CD4-positive, alpha-beta memory T cell (primary cell): ENCODE data around the gene FMN2. TPM values are rescaled to one million over a fixed set of nuclear protein-coding genes. Genes with fewer than 3 reads are reported as not detected.

ENCODE experiments used
- CTCF ChIA-PET: fragments of 350-600 bp; sonication (Branson Sonifier 250); formaldehyde crosslinking; loops from one replicate; lab custom pipeline; 2021; ENCODE audit warnings: inconsistent platforms; ENCODE audit not compliant: partially characterized antibody; lab: Charles Lee
- POLR2A ChIA-PET: fragments of 350-600 bp; sonication (Branson Sonifier 250); formaldehyde crosslinking; loops from one replicate; lab custom pipeline; 2021; ENCODE audit not compliant: partially characterized antibody; lab: Charles Lee
- DNase-seq, 5 donors: peaks; one replicate each; pipeline versions ENCODE4 v3.0.0 to v3.0.0-alpha.2; 2020 to 2022; ENCODE audit warnings: mixed read lengths in 1 of 5
- H3K27ac ChIP-seq: one replicate; pipeline ENCODE4 v1.7.0; 2013; ENCODE audit warnings: low read depth, low read length
- H3K27me3 ChIP-seq: 2 replicates; pipeline ENCODE4 v1.7.0; 2013; ENCODE audit warnings: mild to moderate bottlenecking, low read length, moderate library complexity; ENCODE audit not compliant: insufficient read depth
- H3K36me3 ChIP-seq: 2 replicates; pipeline ENCODE4 v1.7.0; 2013; ENCODE audit warnings: mild to moderate bottlenecking, low read length, moderate library complexity; ENCODE audit not compliant: insufficient read depth
- H3K4me1 ChIP-seq: 2 replicates; pipeline ENCODE4 v1.7.0; 2013; ENCODE audit warnings: mild to moderate bottlenecking, low read length, moderate library complexity; ENCODE audit not compliant: insufficient read depth
- H3K4me3 ChIP-seq, 2 donors: one replicate each; pipeline ENCODE4 v1.7.0; 2013; ENCODE audit warnings: low read length in 2 of 2, mild to moderate bottlenecking in 1 of 2
- H3K9me3 ChIP-seq, 2 donors: one replicate each; pipeline ENCODE4 v1.7.0; 2013; ENCODE audit warnings: low read length in 2 of 2, control low read depth in 1 of 2; ENCODE audit not compliant: control insufficient read depth in 1 of 2
- H3K27ac Mint-ChIP-seq, 7 donors: one replicate each; pipeline ENCODE4 v1.8.0; 2020 to 2021; ENCODE audit warnings: mixed read lengths in 7 of 7, mild to moderate bottlenecking in 6 of 7, inconsistent platforms in 3 of 7, moderate library complexity in 3 of 7
- H3K27me3 Mint-ChIP-seq, 2 donors: one replicate each; pipeline ENCODE4 v1.8.0; 2020 to 2021; ENCODE audit warnings: mixed read lengths in 2 of 2
- H3K36me3 Mint-ChIP-seq, 2 donors: one replicate each; pipeline ENCODE4 v1.8.0; 2020 to 2021; ENCODE audit warnings: mixed read lengths in 2 of 2, inconsistent platforms in 1 of 2, mild to moderate bottlenecking in 1 of 2
- H3K4me1 Mint-ChIP-seq, 4 donors: one replicate each; pipeline ENCODE4 v1.8.0; 2020 to 2021; ENCODE audit warnings: mixed read lengths in 4 of 4, mild to moderate bottlenecking in 1 of 4
- H3K4me3 Mint-ChIP-seq, 8 donors: one replicate each; pipeline ENCODE4 v1.8.0; 2020 to 2021; ENCODE audit warnings: mixed read lengths in 8 of 8, mild to moderate bottlenecking in 7 of 8, moderate library complexity in 6 of 8, inconsistent platforms in 3 of 8
- H3K9me3 Mint-ChIP-seq, 8 donors: one replicate each; pipeline ENCODE4 v1.8.0; 2020 to 2021; ENCODE audit warnings: mixed read lengths in 8 of 8, mild to moderate bottlenecking in 5 of 8, inconsistent platforms in 3 of 8, moderate library complexity in 1 of 8
- intact Hi-C: fragments of 100-400 bp; cut with micrococcal nuclease; formaldehyde crosslinking; loops from one replicate; pipeline ENCODE4 v1.15.1; 2023
- polyA plus RNA-seq, 2 donors: library from polyadenylated mRNA; unstranded; fragments of 300-500 nt; fragmentation: Illumina TruSeq; gene quantifications; one replicate each; pipeline ENCODE4 v1.2.3, GENCODE V29; 2021
- total RNA-seq, 2 experiments: library from RNA; stranded (reverse); gene quantifications; one replicate each; pipeline ENCODE4 v1.2.3, GENCODE V29; 2021

The FMN2 gene
- total and polyA plus RNA-seq, 4 experiments from 2014 or later: not detected

GRCh38 chr1:240524356-240525069 lies 432.8 kb downstream of the FMN2 start:
- Mint-ChIP-seq H3K27me3 (no peaks in the 10 kb centered on the region), H3K36me3 (no peaks in the 10 kb centered on the region), H3K9me3 (peaks cover 0 to 4% (median 0%) of the 10 kb centered on the region in 8 donors), H3K4me3 (no peak overlapping the region), H3K4me1 (peaks cover 0 to 2% (median 0%) of the 10 kb centered on the region in 4 donors), H3K27ac (no peak overlapping the region)
- ChIA-PET POLR2A (no interaction called here), CTCF (no interaction called here)
- Histone ChIP-seq H3K27me3 (no peaks in the 10 kb centered on the region), H3K9me3 (no peaks in the 10 kb centered on the region), H3K27ac (no peak overlapping the region), H3K36me3 (no peaks in the 10 kb centered on the region), H3K4me3 (no peak overlapping the region), H3K4me1 (no peaks in the 10 kb centered on the region)
- no peak for DNase-seq
- intact Hi-C loops: no loop called here
